ENCODE measurements around the gene PLEKHO2.

The PLEKHO2 gene

DNA sequence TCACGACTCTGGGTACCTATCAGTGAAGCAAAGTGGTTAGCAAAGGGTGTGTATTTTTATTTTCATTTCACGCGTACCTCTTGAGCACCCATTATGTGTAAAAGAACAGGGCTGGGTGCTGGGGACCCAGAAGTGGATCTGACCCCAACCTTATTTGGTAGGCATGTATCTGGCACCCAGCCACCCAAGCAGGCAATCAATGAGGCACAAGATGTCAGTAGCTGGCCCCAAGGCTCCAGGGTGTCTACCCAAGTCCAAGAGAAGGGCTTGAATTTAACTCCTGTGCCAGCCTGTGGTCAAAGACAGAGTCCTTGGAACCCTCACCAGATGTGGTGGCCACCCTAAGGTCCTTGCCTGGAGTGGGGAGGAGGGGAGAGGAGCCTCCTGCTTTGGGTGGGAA is 5.7 kb downstream of the PLEKHO2 start:
- Histone ChIP-seq H3K4me1 (ENCODE audit: insufficient read depth, poor library complexity, severe bottlenecking) (peaks cover 25% of the 10 kb centered on the region), H3K27ac (ENCODE audit: poor library complexity, severe bottlenecking) (no peak overlapping the region)

DNA sequence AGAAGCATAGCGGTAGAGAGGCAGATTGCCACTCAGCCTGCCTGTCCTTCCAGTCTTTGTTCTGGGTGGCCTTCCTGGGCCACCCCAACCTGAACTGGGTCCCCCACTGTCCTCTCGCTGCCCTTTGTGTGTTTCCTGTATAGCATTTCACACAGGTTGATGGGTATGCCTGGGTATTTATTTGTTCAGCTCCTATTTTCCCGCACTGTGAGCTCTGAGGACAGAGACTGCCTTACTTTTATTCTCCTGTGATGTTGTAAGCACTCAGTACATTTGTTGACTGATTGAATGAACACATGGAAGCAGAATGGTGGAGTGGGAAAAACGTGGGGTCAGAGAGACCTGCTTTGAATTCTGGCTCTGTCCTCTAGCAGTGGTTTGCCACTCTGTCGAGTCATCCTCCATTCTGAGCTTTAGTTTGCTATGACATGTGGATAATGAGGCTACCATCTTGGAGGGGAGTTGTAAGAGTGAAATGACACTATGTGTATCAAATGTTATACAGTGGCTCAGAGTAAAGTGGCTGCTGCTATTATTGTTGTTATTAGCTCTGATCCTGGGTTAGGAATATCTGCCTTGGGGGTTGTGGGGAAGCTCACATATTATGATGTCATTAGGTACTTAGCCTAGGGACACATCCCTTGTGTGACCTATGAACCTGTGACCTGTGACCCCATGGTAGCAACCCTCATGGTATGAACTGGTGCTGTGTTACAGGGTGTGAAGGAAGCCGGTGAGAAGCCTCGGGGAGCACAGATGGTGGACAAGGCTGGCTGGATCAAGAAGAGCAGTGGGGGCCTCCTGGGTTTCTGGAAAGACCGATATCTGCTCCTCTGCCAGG is 6.4 kb downstream of the PLEKHO2 start:
- ATAC-seq (ENCODE audit: low read depth) (no peak), DNase-seq (ENCODE audit: low spot score) (no peak)
- H3K9me3 ChIP-seq (ENCODE audit: severe bottlenecking), result no peaks in the 10 kb centered on the region
- no peaks in the 10 kb centered on the region for H3K27me3 ChIP-seq (ENCODE audit: insufficient read depth, poor library complexity, severe bottlenecking)
- H3K4me1 ChIP-seq (ENCODE audit: insufficient read depth, poor library complexity, severe bottlenecking), result peaks cover 19% of the 10 kb centered on the region
- no peak for TF ChIP-seq CTCF (IDR thresholded peaks at IDR 0.05; ENCODE audit: poor library complexity, severe bottlenecking)
- H3K27ac ChIP-seq (ENCODE audit: poor library complexity, severe bottlenecking), result no peak overlapping the region
- no peak overlapping the region for H3K4me3 ChIP-seq (ENCODE audit: severe bottlenecking)
- peaks cover 5% of the 10 kb centered on the region; the same call in 1 of the 2 replicates for H3K36me3 ChIP-seq (ENCODE audit: low read depth)

More for the DNA sequence above, 5.7 kb downstream of the PLEKHO2 start:
- no peak for TF ChIP-seq CTCF (IDR thresholded peaks at IDR 0.05; ENCODE audit: poor library complexity, severe bottlenecking)
- DNase-seq (ENCODE audit: low spot score), result no peak
- no peaks in the 10 kb centered on the region for H3K9me3 ChIP-seq (ENCODE audit: severe bottlenecking)
- no peak overlapping the region for H3K4me3 ChIP-seq (ENCODE audit: severe bottlenecking)
- ATAC-seq (ENCODE audit: low read depth), result no peak
- H3K36me3 ChIP-seq (ENCODE audit: low read depth), result peaks cover 5% of the 10 kb centered on the region; the same call in 1 of the 2 replicates
- no peaks in the 10 kb centered on the region for H3K27me3 ChIP-seq (ENCODE audit: insufficient read depth, poor library complexity, severe bottlenecking)

DNA sequence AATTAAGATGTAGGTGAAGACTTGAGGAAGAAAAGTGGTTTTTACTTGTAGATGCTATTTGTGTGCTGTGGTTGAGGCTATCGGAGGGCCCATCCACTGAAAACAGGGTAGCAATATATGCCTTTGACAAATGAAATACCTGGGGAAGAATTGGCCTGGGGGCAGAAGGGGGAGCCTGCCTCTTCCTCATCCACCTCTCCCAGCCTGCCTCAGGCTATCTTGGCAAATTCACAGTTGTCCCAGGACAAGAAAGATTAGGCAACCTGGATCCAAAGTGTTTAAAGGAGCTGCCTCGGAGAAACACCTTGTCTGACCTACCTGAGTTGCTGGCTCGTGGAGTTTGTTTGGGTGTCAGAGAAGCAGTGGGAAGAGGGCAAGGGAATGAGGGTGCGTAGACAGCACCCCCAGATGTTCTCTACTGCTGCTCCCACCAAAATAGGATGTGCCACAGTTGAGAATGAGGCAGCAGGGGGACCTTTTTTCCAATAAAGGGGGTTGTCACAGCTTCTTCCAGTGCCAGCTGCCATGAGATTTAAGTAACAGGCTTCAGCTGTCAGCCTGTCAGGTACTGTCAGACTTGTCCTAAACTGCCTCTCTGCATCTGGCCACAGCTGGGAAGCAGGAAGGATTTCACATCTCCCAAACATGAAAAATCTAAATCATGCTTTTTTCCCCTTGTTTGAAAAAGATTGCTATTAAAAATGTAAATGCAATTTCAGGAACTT is 9.2 kb downstream of the PLEKHO2 start:
- H3K4me3 ChIP-seq (ENCODE audit: severe bottlenecking), result no peak overlapping the region
- H3K9me3 ChIP-seq (ENCODE audit: severe bottlenecking), result no peaks in the 10 kb centered on the region
- TF ChIP-seq CTCF (IDR thresholded peaks at IDR 0.05; ENCODE audit: poor library complexity, severe bottlenecking), result no peak
- no peaks in the 10 kb centered on the region for H3K27me3 ChIP-seq (ENCODE audit: insufficient read depth, poor library complexity, severe bottlenecking)
- peaks cover 5% of the 10 kb centered on the region; the same call in 1 of the 2 replicates for H3K36me3 ChIP-seq (ENCODE audit: low read depth)
- H3K27ac ChIP-seq (ENCODE audit: poor library complexity, severe bottlenecking), result no peak overlapping the region
- no peak for ATAC-seq (ENCODE audit: low read depth)
- no peak for DNase-seq (ENCODE audit: low spot score)
- H3K4me1 ChIP-seq (ENCODE audit: insufficient read depth, poor library complexity, severe bottlenecking), result peaks cover 23% of the 10 kb centered on the region

DNA sequence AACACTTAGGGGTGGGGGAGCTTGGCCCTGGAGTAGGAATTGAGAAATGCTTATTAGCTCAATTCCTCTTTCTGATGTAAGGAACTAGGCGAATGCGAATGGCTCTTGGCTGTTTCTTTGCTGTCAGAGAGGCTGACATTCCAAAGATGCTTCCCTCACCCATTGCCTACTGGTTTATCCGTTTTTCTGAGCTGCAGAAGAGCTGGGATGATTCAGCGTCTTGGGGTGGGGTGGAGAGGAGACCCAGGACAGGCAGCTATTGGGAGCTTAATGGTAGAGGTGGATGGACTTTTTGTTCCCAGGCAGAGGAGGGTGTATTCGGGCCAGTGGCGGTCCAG is 9.8 kb downstream of the PLEKHO2 start:
- H3K27me3 ChIP-seq (ENCODE audit: insufficient read depth, poor library complexity, severe bottlenecking), result no peaks in the 10 kb centered on the region
- no peaks in the 10 kb centered on the region for H3K9me3 ChIP-seq (ENCODE audit: severe bottlenecking)
- H3K36me3 ChIP-seq (ENCODE audit: low read depth), result peaks cover 5% of the 10 kb centered on the region; the same call in 1 of the 2 replicates
- peaks cover 22% of the 10 kb centered on the region for H3K4me1 ChIP-seq (ENCODE audit: insufficient read depth, poor library complexity, severe bottlenecking)
- no peak overlapping the region for H3K27ac ChIP-seq (ENCODE audit: poor library complexity, severe bottlenecking)
- TF ChIP-seq CTCF (IDR thresholded peaks at IDR 0.05; ENCODE audit: poor library complexity, severe bottlenecking), result no peak
- 0 out of 3 replicates have a peak, but pooled peaks have one; percentile 13 for ATAC-seq (ENCODE audit: low read depth)
- H3K4me3 ChIP-seq (ENCODE audit: severe bottlenecking), result no peak overlapping the region
- DNase-seq (ENCODE audit: low spot score), result no peak
